AG08396 (cell line): Measurements from ENCODE around the gene FBH1.
"Not testable (repeated sequence)": the region's sequence is repeated elsewhere in the genome, so short reads cannot be mapped to it uniquely, and the experiment has no call there.

Experiments
- DNase-seq: peaks from one replicate; pipeline ENCODE4 v3.0.0; 2012; ENCODE audit warnings: low spot score, mixed read lengths

FBH1 gene

GRCh38 chr10:5904227-5904626, 14.2 kb downstream of the FBH1 start:
- DNase-seq: no peak

GRCh38 chr10:5905854-5906507, 15.9 kb downstream of the FBH1 start:
- DNase-seq: no peak

DNA sequence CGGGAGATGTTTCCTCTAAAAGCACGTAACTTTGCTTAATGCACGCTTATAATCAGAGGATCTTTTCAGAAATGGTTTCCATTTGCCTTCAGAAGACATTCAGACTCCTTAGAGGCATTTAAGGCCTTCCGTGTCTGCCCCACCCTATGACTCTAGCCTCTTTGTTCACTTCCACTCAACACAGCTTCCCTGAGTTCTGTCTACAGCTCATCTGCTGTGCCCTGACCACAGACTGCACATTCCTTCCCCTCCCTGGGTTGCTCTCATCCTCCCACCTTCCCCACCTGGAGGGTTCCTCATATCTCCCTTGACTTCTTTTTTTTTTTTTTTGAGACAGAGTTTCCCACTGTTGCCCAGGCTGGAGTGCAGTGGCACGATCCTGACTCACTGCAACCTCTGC, 16.6 kb downstream of the FBH1 start:
- no peak for DNase-seq

- not testable (repeated sequence) for DNase-seq
These were observed 18.6 kb downstream of the FBH1 start for GRCh38 chr10:5908676-5909075.

DNA sequence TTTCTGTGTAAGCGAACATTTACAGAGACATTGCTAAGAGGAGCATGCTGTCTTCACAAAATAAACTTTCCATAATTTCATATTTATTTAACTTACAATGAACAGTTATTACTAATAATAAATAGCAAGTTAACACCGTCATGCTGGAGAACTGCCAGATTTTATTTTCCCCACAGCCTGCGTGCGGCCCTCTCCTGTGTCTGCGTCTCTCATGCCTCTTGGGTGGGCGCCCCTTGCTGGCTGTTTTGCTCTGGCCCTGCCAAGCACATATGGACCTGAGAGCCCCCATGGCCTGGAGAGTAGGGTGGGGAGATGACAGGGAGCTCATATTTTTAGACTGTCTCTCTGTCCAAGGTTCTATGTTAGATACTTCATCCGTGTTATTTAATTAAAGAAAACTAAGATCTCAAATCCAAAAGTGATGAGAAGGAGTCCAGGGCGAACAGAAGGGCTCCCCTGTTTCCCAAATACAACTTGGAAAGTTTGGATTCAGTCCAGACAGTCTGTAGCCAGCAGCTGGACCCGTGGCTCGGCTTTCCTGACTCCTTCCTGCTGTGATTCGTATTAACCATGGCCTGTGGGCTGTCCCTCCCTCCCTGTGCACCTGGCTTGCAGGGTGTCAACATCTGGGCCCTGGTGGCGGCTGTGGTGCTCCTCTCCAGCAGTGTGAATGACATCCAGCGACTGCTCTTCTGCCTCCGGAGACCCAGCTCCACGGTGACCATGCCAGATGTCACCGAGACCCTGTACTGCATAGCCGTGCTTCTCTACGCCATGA, 20.5 kb downstream of the FBH1 start:
- DNase-seq: no peak

DNA sequence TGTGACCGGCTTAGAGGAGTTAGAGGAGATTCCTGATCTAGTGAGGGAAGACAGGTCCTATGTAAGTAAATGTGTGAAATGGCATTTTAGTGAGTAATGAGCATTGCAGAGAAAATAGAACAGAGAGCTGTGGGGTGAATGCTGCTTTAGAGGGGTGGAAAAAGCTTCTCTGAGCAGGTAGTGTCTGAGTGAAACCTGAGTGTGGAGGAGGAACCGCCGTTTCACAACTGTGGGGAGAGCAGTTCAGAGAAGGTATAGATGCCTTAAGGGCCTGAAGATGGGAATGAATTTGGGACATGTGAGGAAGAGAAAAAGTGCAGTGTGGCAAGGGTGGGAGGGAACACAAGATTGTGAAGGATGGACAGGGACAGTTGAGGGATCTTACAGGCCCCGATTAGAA, 21.6 kb downstream of the FBH1 start:
- no peak for DNase-seq

- DNase-seq: peak; percentile 26
These were observed 23.7 kb downstream of the FBH1 start for GRCh38 chr10:5913736-5914135.

DNA sequence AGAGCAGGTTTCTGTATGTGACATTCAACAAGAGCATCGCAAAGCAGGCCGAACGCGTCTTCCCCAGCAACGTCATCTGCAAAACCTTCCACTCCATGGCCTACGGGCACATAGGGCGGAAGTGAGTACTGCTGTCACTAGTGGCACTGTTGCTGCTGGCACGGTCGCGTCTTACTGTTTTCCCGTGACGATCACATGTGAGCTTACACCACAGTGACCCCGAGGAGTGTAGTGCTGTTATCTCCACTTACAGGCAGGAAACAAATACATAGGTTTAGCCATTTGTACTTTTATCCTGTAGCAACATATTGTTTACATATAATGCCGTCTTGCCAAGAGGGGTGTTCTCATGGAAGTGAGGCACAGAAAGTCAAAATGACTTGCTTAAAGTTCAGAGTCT, 25.4 kb downstream of the FBH1 start:
- DNase-seq: no peak

GRCh38 chr10:5917305-5917704, 27.3 kb downstream of the FBH1 start:
- no peak for DNase-seq

DNA sequence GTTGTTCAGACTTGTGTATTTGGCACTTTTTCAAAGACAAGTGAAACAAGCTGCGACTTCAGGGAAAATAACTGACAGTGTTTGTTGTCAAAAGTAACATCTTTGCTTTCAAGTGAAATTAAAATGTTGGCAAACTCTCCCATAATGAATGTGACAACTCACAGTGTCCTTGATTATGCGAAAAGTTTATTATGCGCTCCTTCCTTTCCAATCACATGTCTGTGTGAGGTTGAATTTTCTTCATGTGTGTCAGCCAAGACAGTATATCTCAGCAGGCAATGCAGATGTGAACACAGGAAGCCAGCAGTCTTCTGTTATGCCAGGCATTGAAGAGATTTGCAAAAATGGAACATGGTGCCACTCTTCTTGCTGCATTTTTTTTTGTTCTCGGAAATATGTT, 28.7 kb downstream of the FBH1 start:
- no peak for DNase-seq

GRCh38 chr10:5919568-5919967, 29.5 kb downstream of the FBH1 start:
- no peak for DNase-seq

GRCh38 chr10:5921746-5922145, 31.7 kb downstream of the FBH1 start:
- DNase-seq: no peak

- DNase-seq: no peak
These were observed 34.8 kb downstream of the FBH1 start for GRCh38 chr10:5924889-5925288.

- peak; percentile 75 for DNase-seq
These were observed 37.3 kb downstream of the FBH1 start for GRCh38 chr10:5927306-5927705.

DNA sequence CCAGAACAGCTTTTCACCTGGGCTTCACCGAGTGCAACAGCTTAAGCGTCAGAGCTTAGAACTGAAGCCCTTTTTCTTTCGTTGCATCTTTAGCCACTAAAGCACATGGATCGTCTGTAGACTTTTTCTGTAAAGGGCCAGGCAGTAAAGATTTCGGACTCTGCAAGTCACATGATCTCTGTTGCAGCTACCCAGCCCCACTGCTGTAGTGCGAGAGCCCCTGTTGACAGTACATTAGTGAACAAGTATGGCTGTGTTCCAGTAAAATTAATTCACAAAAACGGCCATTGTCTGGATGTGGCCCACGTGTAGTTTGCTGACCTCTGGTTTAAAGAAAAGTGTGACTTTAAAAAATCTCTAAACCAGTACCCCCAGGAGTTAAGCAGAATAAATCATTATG, 39.4 kb downstream of the FBH1 start:
- no peak for DNase-seq

- DNase-seq: no peak
These were observed 40.2 kb downstream of the FBH1 start for GRCh38 chr10:5930272-5930671.

GRCh38 chr10:5932345-5932744, 42.3 kb downstream of the FBH1 start:
- DNase-seq: no peak

- no peak for DNase-seq
These were observed 44.0 kb downstream of the FBH1 start for GRCh38 chr10:5933909-5934546.

GRCh38 chr10:5935628-5936027, 45.6 kb downstream of the FBH1 start:
- no peak for DNase-seq

DNA sequence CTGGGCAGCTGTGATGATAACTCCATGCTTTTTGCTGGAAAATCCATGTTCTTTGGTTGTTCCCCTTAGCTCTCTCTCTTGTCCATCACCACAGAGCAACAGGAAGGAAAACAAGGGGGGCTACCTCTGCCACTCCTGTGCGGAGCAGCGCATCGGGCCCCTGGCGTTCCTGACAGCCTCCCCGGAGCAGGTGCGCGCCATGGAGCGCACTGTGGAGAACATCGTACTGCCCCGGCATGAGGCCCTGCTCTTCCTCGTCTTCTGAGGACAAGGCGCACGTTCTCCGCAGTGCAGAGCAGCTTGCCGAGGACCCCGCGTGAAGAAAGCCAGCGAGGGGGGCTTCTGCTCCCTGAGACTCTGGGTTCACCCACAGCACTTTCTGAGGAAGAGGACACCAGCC, 47.0 kb downstream of the FBH1 start:
- no peak for DNase-seq

- DNase-seq: no peak
These were observed 48.2 kb downstream of the FBH1 start for GRCh38 chr10:5938291-5938690.

GRCh38 chr10:5940807-5941218, 50.8 kb downstream of the FBH1 start:
- no peak for DNase-seq

GRCh38 chr10:5941579-5941978, 51.5 kb downstream of the FBH1 start:
- DNase-seq: no peak
